Measurements from ENCODE around the gene CYP8B1. TPM values are rescaled to one million over a fixed set of nuclear protein-coding genes. Genes with fewer than 3 reads are reported as not detected.
A peak's percentile ranks its signal among the peaks of the same experiment; 100 is the strongest.

The CYP8B1 gene
- total RNA-seq, 1 experiment from 2014 or later: not detected

- POLR2A ChIA-PET: interaction anchor here (0.6 to 1.2 kb wide), 2 partner anchors 9 to 26 kb away, joined by 4 to 8 read pairs; partner anchors contain the start of gene HIGD1A
These were observed 45.8 kb downstream of the CYP8B1 start for GRCh38 chr3:42829628-42830436.

GRCh38 chr3:42829083-42829627 lies 46.5 kb downstream of the CYP8B1 start:
- no peaks in the 10 kb centered on the region for H3K9me3 ChIP-seq
- DNase-seq: peak; percentile 39 to 69
- no peak for TF ChIP-seq CTCF (IDR thresholded peaks at IDR 0.05; ENCODE audit: insufficient read depth in 1 of 2, low read depth in 1 of 2, low read length in 1 of 2, severe bottlenecking in 1 of 2, unreplicated experiment in 1 of 2)
- H3K27me3 Mint-ChIP-seq (ENCODE audit: insufficient read depth, unreplicated experiment): no peaks in the 10 kb centered on the region
- intact Hi-C loops (cut with micrococcal nuclease; ENCODE audit: unreplicated experiment): loop anchor here (1.0 kb wide), 1 partner anchor 18 kb away; no protein-coding TSS in a partner anchor
- peaks cover 6% of the 10 kb centered on the region for H3K36me3 Mint-ChIP-seq (ENCODE audit: insufficient read depth, unreplicated experiment)
- peak overlapping the region; percentile 32 for H3K27ac Mint-ChIP-seq (ENCODE audit: unreplicated experiment)
- no peaks in the 10 kb centered on the region for H3K36me3 ChIP-seq (ENCODE audit: control insufficient read depth, insufficient read depth, low read length)
- no TSS peak for BruUV-seq (replicated peaks)
- H3K4me1 ChIP-seq: peaks cover 36% of the 10 kb centered on the region
- no peak overlapping the region for H3K4me3 Mint-ChIP-seq (ENCODE audit: unreplicated experiment)
- H3K27me3 ChIP-seq (replicated peaks; ENCODE audit: control insufficient read depth, insufficient read depth, low read length): no peaks in the 10 kb centered on the region
- ChIA-PET CTCF (interaction anchor here (0.6 to 1.0 kb wide), 5 partner anchors 10 to 118 kb away, joined by 3 to 4 read pairs (median 4); no protein-coding TSS in a partner anchor), POLR2A (interaction anchor here (0.6 to 1.2 kb wide), 2 partner anchors 9 to 25 kb away, joined by 4 to 8 read pairs; partner anchors contain the start of gene HIGD1A)
- H3K4me1 Mint-ChIP-seq (ENCODE audit: low read depth, unreplicated experiment): peaks cover 33% of the 10 kb centered on the region
- H3K4me3 ChIP-seq (ENCODE audit: low read depth, low read length): no peak overlapping the region
- no peaks in the 10 kb centered on the region for H3K9me3 Mint-ChIP-seq (ENCODE audit: unreplicated experiment)

More at GRCh38 chr3:42829628-42830436, 45.8 kb downstream of the CYP8B1 start:
- no peaks in the 10 kb centered on the region for H3K36me3 ChIP-seq (ENCODE audit: control insufficient read depth, insufficient read depth, low read length)
- TSS peak; percentile 81 for BruUV-seq (replicated peaks)
- peaks cover 36% of the 10 kb centered on the region for H3K4me1 ChIP-seq
- Mint-ChIP-seq H3K4me3 (ENCODE audit: unreplicated experiment) (no peak overlapping the region), H3K27ac (ENCODE audit: unreplicated experiment) (peak overlapping the region; percentile 8), H3K4me1 (ENCODE audit: low read depth, unreplicated experiment) (peaks cover 33% of the 10 kb centered on the region), H3K27me3 (ENCODE audit: insufficient read depth, unreplicated experiment) (no peaks in the 10 kb centered on the region), H3K9me3 (ENCODE audit: unreplicated experiment) (no peaks in the 10 kb centered on the region), H3K36me3 (ENCODE audit: insufficient read depth, unreplicated experiment) (peaks cover 6% of the 10 kb centered on the region)
- no peak overlapping the region for H3K4me3 ChIP-seq (ENCODE audit: low read depth, low read length)
- no peak for DNase-seq
- TF ChIP-seq CTCF (IDR thresholded peaks at IDR 0.05; ENCODE audit: insufficient read depth in 1 of 2, low read depth in 1 of 2, low read length in 1 of 2, severe bottlenecking in 1 of 2, unreplicated experiment in 1 of 2): no peak
- H3K9me3 ChIP-seq: no peaks in the 10 kb centered on the region
- intact Hi-C loops (cut with micrococcal nuclease; ENCODE audit: unreplicated experiment): loop anchor here (1.0 to 10.0 kb wide), 3 partner anchors 19 to 255 kb away; no protein-coding TSS in a partner anchor
- CTCF ChIA-PET: interaction anchor here (0.6 to 1.9 kb wide), 12 partner anchors 9 to 639 kb away, joined by 3 to 19 read pairs (median 4); partner anchors contain the start of genes HIGD1A and SS18L2
- no peaks in the 10 kb centered on the region for H3K27me3 ChIP-seq (replicated peaks; ENCODE audit: control insufficient read depth, insufficient read depth, low read length)

DNA sequence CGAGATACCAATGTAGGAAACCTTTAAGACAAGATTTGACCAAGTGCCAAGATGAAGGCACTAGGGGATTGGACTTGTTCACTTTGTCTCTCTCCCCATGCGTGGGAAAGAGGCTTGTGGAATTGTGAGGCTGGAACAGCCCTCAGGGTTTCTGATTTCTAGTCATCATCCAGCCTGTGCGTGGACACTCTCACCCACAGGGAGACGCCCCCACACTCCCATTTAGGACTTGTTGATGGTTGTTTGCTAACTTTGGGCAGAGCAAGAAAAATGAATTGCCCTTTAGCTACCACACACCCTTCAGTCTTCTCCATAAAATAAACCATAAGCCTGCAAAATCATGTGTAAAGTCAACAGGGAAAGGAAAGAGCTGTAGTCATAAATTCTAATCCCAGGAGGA lies 48.0 kb downstream of the CYP8B1 start:
- Histone ChIP-seq H3K27me3 (replicated peaks; ENCODE audit: control insufficient read depth, insufficient read depth, low read length) (no peaks in the 10 kb centered on the region), H3K4me3 (ENCODE audit: low read depth, low read length) (no peak overlapping the region), H3K9me3 (no peaks in the 10 kb centered on the region), H3K36me3 (ENCODE audit: control insufficient read depth, insufficient read depth, low read length) (no peaks in the 10 kb centered on the region), H3K4me1 (peaks cover 42% of the 10 kb centered on the region)
- Mint-ChIP-seq H3K27me3 (ENCODE audit: insufficient read depth, unreplicated experiment) (no peaks in the 10 kb centered on the region), H3K36me3 (ENCODE audit: insufficient read depth, unreplicated experiment) (peaks cover 6% of the 10 kb centered on the region), H3K9me3 (ENCODE audit: unreplicated experiment) (no peaks in the 10 kb centered on the region), H3K4me3 (ENCODE audit: unreplicated experiment) (no peak overlapping the region), H3K27ac (ENCODE audit: unreplicated experiment) (no peak overlapping the region), H3K4me1 (ENCODE audit: low read depth, unreplicated experiment) (peaks cover 43% of the 10 kb centered on the region)
- intact Hi-C loops (cut with micrococcal nuclease; ENCODE audit: unreplicated experiment): no loop called here
- TF ChIP-seq CTCF (IDR thresholded peaks at IDR 0.05; ENCODE audit: insufficient read depth in 1 of 2, low read depth in 1 of 2, low read length in 1 of 2, severe bottlenecking in 1 of 2, unreplicated experiment in 1 of 2): no peak
- BruUV-seq (replicated peaks): no TSS peak
- ChIA-PET CTCF (no interaction called here), POLR2A (no interaction called here)
- no peak for DNase-seq
